Osteoblast (primary cell): Measurements from ENCODE around the gene FRMD4A. TPM values are rescaled to one million over a fixed set of nuclear protein-coding genes. Genes with fewer than 3 reads are reported as not detected.

Source experiments
- DNase-seq: peaks from one replicate; pipeline ENCODE4 v3.0.0; 2011; ENCODE audit warnings: low spot score, mixed read lengths; ENCODE audit not compliant: insufficient read length; ENCODE audit errors: missing footprints
- H2AFZ ChIP-seq: 2 replicates; pipeline ENCODE4 v1.6.0; 2011; ENCODE audit warnings: mild to moderate bottlenecking, low read length
- H3K27ac ChIP-seq: 2 replicates; pipeline ENCODE4 v1.5.1; 2011; ENCODE audit warnings: mild to moderate bottlenecking, low read depth, low read length, moderate library complexity
- H3K27me3 ChIP-seq: 2 replicates; pipeline ENCODE4 v1.6.0; 2012; ENCODE audit warnings: mild to moderate bottlenecking, control low read depth, inconsistent platforms, low read length, moderate library complexity; ENCODE audit not compliant: insufficient read depth
- H3K36me3 ChIP-seq: 2 replicates; pipeline ENCODE4 v1.5.1; 2011; ENCODE audit warnings: mild to moderate bottlenecking, low read length, control low read depth, moderate library complexity; ENCODE audit not compliant: insufficient read depth
- H3K4me1 ChIP-seq: 2 replicates; pipeline ENCODE4 v1.5.1; 2011; ENCODE audit warnings: mild to moderate bottlenecking, low read length, control low read depth, moderate library complexity; ENCODE audit not compliant: insufficient read depth
- H3K4me2 ChIP-seq: 2 replicates; pipeline ENCODE4 v1.6.0; 2011; ENCODE audit warnings: mild to moderate bottlenecking, low read length; ENCODE audit not compliant: insufficient read depth
- H3K4me3 ChIP-seq: fragments of 200-600 bp; sonication (generic); 3 replicates; pipeline ENCODE4 v1.5.1; 2012; ENCODE audit warnings: mild to moderate bottlenecking, low read length, inconsistent platforms; ENCODE audit not compliant: insufficient read depth
- H3K79me2 ChIP-seq: 2 replicates; pipeline ENCODE4 v1.6.0; 2012; ENCODE audit warnings: mild to moderate bottlenecking, low read length, control low read depth, inconsistent platforms; ENCODE audit not compliant: insufficient read depth
- H3K9me3 ChIP-seq: 2 replicates; pipeline ENCODE4 v1.5.1; 2011; ENCODE audit warnings: low read depth, low read length, control low read depth
- H4K20me1 ChIP-seq: 2 replicates; pipeline ENCODE4 v1.6.0; 2012; ENCODE audit warnings: mild to moderate bottlenecking, low read length, control low read depth; ENCODE audit not compliant: insufficient read depth
- CTCF ChIP-seq: IDR thresholded peaks from 2 replicates; pipeline ENCODE4 v1.5.1; 2011; ENCODE audit warnings: mild to moderate bottlenecking, low read depth, low read length, moderate library complexity; ENCODE audit errors: extremely low read depth
- total RNA-seq: library from RNA; depleted of rRNA; stranded (reverse); fragments of >200 nt; gene quantifications from 2 replicates; pipeline ENCODE4 v1.2.3, GENCODE V29; 2012

The FRMD4A gene
- total RNA-seq, 1 donor, result 41.3 TPM

DNA sequence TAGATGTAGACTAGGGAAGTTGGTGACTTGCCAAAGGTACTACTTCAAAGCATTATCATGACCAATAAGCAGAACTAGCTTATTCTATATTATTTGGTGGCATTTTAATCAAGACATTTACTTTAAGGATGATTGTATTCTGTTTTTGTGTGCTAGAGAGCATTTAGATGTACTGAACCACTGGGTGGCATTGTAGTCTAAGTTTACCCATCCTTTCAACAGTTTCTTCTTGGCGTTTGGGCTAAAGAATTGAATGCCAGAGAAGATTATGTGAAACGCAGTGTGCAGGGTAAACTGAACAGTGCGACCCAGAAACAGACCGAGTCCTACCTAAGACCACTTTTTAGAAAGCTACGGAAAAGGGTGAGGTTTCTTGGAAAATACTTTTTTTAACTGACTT lies 717.2 kb downstream of the FRMD4A start:
- TF ChIP-seq CTCF, result peak; percentile 58
- H3K4me3 ChIP-seq, result no peak overlapping the region
- no peak for DNase-seq

DNA sequence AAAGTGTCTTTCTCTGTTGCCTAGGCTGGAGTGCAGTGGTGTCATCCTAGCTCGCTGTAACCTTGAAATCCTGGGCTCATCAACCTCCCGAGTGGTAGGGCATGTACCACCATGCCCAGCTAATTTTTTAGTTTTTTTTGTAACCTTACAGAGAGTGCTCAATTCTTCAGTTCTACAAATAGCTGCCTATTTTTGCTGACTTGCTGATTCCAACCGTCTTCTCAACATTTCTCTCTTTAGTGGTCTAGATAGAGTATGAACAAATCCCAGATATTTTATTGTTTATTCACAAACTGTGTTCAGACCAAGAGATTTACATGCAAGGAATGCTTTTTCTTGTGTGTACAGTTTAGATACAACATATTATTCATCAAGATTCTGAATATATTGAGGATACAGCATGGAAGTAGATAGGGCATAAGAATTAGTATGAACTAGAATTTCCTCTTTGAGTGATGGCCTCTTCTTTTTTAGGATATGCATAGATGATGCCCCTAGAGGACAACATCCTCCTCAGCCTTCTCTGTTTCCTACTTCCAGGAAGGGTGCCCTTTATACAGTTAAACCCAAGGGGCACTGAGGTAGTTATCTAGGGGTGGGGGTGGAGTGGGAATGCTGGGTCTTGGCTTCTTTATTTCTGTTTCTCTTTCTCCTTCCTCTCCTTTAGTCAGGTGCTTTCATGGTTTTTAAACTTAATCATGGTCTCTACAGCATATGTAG lies 717.9 kb downstream of the FRMD4A start:
- no peaks in the 10 kb centered on the region for H4K20me1 ChIP-seq
- H3K4me3 ChIP-seq, result no peak overlapping the region
- no peak overlapping the region for H3K4me2 ChIP-seq
- DNase-seq, result no peak
- no peak overlapping the region for H2AFZ ChIP-seq
- peaks cover 15% of the 10 kb centered on the region for H3K4me1 ChIP-seq
- no peaks in the 10 kb centered on the region for H3K79me2 ChIP-seq
- no peaks in the 10 kb centered on the region for H3K9me3 ChIP-seq
- no peaks in the 10 kb centered on the region for H3K27me3 ChIP-seq
- H3K36me3 ChIP-seq, result peaks cover 36% of the 10 kb centered on the region
- TF ChIP-seq CTCF, result no peak
- H3K27ac ChIP-seq, result no peak overlapping the region

More for the DNA sequence above, 717.2 kb downstream of the FRMD4A start:
- no peaks in the 10 kb centered on the region for H3K79me2 ChIP-seq
- H3K36me3 ChIP-seq, result peaks cover 38% of the 10 kb centered on the region
- H3K4me2 ChIP-seq, result no peak overlapping the region
- no peak overlapping the region for H3K27ac ChIP-seq
- no peaks in the 10 kb centered on the region for H4K20me1 ChIP-seq
- H3K9me3 ChIP-seq, result no peaks in the 10 kb centered on the region
- H3K4me1 ChIP-seq, result peaks cover 16% of the 10 kb centered on the region
- H2AFZ ChIP-seq, result no peak overlapping the region
- H3K27me3 ChIP-seq, result no peaks in the 10 kb centered on the region

DNA sequence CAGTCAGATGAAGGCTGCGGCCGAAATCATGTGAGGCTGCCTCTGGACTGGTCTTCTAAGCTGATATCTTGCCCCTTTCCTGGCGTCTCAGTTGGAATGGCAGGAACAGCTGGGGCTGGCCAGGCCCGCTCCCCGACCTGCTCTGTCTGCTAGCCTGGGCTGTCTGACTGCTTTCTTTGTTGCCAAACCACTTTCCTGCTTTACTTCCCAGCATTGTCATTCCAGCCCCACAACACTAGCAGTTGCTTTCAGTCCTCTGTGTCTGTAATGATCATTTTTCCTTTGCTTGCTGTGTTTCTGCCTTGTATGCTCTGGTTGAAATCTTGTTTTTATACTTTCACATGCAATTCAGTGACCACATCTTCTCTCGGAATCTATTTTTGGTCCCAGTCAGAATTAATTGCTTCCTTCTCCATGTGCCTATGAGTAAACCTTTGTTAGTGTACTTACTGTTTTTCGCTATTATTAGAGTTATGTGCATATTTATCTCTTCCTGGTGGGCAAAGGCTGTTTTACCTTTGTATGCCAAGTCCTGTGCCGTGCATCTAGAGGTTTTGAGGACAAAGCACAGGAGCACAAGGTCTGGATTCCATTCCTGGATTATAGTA lies 722.4 kb downstream of the FRMD4A start:
- Histone ChIP-seq H2AFZ (no peak overlapping the region), H4K20me1 (no peaks in the 10 kb centered on the region), H3K4me2 (no peak overlapping the region), H3K27ac (peak overlapping the region; percentile 28), H3K4me1 (no peaks in the 10 kb centered on the region), H3K36me3 (peaks cover 36% of the 10 kb centered on the region), H3K27me3 (no peaks in the 10 kb centered on the region), H3K79me2 (no peaks in the 10 kb centered on the region), H3K9me3 (no peaks in the 10 kb centered on the region), H3K4me3 (no peak overlapping the region)
- no peak for TF ChIP-seq CTCF
- no peak for DNase-seq

GRCh38 chr10:13604357-13605040 lies 726.2 kb downstream of the FRMD4A start:
- no peak overlapping the region for H2AFZ ChIP-seq
- TF ChIP-seq CTCF, result no peak
- no peak overlapping the region for H3K27ac ChIP-seq
- no peak for DNase-seq
- H3K9me3 ChIP-seq, result no peaks in the 10 kb centered on the region
- H3K4me1 ChIP-seq, result peaks cover 5% of the 10 kb centered on the region
- no peak overlapping the region for H3K4me3 ChIP-seq
- peaks cover 21% of the 10 kb centered on the region for H3K36me3 ChIP-seq
- no peaks in the 10 kb centered on the region for H3K79me2 ChIP-seq
- H3K27me3 ChIP-seq, result no peaks in the 10 kb centered on the region
- H4K20me1 ChIP-seq, result no peaks in the 10 kb centered on the region
- no peak overlapping the region for H3K4me2 ChIP-seq
